ENCODE results near the gene FAM3D. TPM values are rescaled to one million over a fixed set of nuclear protein-coding genes. Genes with fewer than 3 reads are reported as not detected.
"Not testable (repeated sequence)": the region's sequence is repeated elsewhere in the genome, so short reads cannot be mapped to it uniquely, and the experiment has no call there.

Gene FAM3D
- total and polyA plus RNA-seq, 12 donors = 0.07 to 0.37 TPM; not detected in 10

GRCh38 chr3:58679446-58679845, 12.9 kb upstream of the FAM3D start:
- ATAC-seq = no peak

GRCh38 chr3:58678177-58678970, 11.8 kb upstream of the FAM3D start:
- ATAC-seq; H3K4me3 ChIP-seq; intact Hi-C loops (cut with DNase I); DNase-seq; H3K4me1 ChIP-seq; H3K27me3 ChIP-seq; H3K36me3 ChIP-seq; H3K27ac ChIP-seq: not testable (repeated sequence)
- WGBS, 2 donors = 76 to 80% methylated on average over 13 of the region's 13 CpGs
- H3K9me3 ChIP-seq = peaks cover 0 to 14% (median 0%) of the 10 kb centered on the region in 11 donors

More at GRCh38 chr3:58679446-58679845, 12.9 kb upstream of the FAM3D start:
- TF ChIP-seq, protein P1, sequence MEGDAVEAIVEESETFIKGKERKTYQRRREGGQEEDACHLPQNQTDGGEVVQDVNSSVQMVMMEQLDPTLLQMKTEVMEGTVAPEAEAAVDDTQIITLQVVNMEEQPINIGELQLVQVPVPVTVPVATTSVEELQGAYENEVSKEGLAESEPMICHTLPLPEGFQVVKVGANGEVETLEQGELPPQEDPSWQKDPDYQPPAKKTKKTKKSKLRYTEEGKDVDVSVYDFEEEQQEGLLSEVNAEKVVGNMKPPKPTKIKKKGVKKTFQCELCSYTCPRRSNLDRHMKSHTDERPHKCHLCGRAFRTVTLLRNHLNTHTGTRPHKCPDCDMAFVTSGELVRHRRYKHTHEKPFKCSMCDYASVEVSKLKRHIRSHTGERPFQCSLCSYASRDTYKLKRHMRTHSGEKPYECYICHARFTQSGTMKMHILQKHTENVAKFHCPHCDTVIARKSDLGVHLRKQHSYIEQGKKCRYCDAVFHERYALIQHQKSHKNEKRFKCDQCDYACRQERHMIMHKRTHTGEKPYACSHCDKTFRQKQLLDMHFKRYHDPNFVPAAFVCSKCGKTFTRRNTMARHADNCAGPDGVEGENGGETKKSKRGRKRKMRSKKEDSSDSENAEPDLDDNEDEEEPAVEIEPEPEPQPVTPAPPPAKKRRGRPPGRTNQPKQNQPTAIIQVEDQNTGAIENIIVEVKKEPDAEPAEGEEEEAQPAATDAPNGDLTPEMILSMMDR (IDR thresholded peaks at IDR 0.05) = no peak
- no peak for DNase-seq
- no peaks in the 10 kb centered on the region for H3K36me3 ChIP-seq
- H3K27ac ChIP-seq = no peak overlapping the region
- H3K4me3 ChIP-seq = no peak overlapping the region
- H3K9me3 ChIP-seq = peaks cover 0 to 14% (median 0%) of the 10 kb centered on the region in 11 donors
- 44 to 52% methylated on average over 6 of the region's 6 CpGs for WGBS, 2 donors
- peaks cover 0 to 2% (median 0%) of the 10 kb centered on the region in 9 donors for H3K4me1 ChIP-seq
- intact Hi-C loops (cut with DNase I) = no loop called here
- H3K27me3 ChIP-seq = peaks cover 0 to 7% (median 6%) of the 10 kb centered on the region in 7 donors

DNA sequence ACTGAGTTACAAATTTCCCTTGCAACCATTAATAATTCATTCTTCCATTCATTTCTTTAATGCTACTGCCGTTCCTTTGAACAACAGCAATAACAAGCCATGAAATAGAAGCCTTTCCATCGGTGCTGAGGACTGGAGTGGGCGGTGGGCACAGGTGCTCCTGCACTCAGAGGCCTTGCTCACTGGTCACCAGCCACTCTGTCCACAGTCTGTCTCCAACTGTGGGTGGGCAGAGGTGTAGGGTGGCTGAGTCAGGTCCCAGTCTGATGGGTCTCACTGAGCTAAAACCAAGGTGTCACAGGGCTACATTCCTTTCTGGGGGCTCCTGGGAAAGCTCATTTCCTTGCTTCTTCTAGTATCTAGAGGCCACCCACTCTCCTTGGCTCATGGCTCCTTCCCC, 6.3 kb upstream of the FAM3D start:
- Histone ChIP-seq H3K27ac (no peak overlapping the region), H3K36me3 (no peaks in the 10 kb centered on the region), H3K27me3 (no peaks in the 10 kb centered on the region), H3K4me3 (no peak overlapping the region), H3K9me3 (peaks cover 0 to 14% (median 0%) of the 10 kb centered on the region in 11 donors), H3K4me1 (peaks cover 0 to 3% (median 0%) of the 10 kb centered on the region in 9 donors)
- TF ChIP-seq, protein P1 (IDR thresholded peaks at IDR 0.05) = no peak
- ATAC-seq (no peak), DNase-seq (no peak)
- WGBS, 2 donors = 90 to 91% methylated on average over 3 of the region's 3 CpGs
- intact Hi-C loops (cut with DNase I) = no loop called here

DNA sequence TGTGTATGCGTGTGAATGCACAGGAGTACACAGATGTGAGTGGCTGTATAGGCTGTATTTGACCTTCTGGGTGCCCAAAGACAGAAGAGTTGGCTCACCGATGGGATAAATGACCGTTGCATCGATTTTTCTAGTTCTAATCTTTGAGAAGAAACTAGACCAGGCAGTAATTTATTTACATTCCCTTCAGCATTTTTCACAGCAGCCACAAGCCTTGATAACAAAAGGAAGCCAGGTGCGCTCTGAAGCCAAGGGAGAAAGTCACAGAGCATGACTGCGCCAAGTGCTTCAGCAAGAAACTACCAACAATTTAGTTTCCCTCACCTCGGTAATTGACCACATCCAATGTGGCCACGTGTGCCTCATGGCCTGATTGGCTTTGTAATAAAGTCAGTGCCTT, 5.9 kb upstream of the FAM3D start:
- Histone ChIP-seq H3K9me3 (peaks cover 0 to 14% (median 0%) of the 10 kb centered on the region in 11 donors), H3K4me3 (no peak overlapping the region), H3K27me3 (no peaks in the 10 kb centered on the region), H3K36me3 (no peaks in the 10 kb centered on the region), H3K27ac (no peak overlapping the region), H3K4me1 (peaks cover 0 to 3% (median 0%) of the 10 kb centered on the region in 9 donors)
- TF ChIP-seq, protein P1 (IDR thresholded peaks at IDR 0.05) = no peak
- intact Hi-C loops (cut with DNase I) = no loop called here
- ATAC-seq (no peak), DNase-seq (no peak)
- WGBS, 2 donors = 89 to 91% methylated on average over 8 of the region's 8 CpGs

All from heart right ventricle (tissue), 16 donors.